Measurements from ENCODE around the gene GABRE. TPM values are rescaled to one million over a fixed set of nuclear protein-coding genes. Genes with fewer than 3 reads are reported as not detected.

The GABRE gene
- total and polyA plus RNA-seq, 2 donors, result 9.1 to 81.1 TPM

Other genes starting within 250 kb of the GABRE start
- not detected for gene CNGA2, start 239.9 kb downstream of the GABRE start, total RNA-seq
- gene CNGA2, start 239.9 kb downstream of the GABRE start, polyA plus RNA-seq, result not detected
- not detected for gene MAGEA4, start 61.8 kb downstream of the GABRE start, total RNA-seq
- not detected for gene MAGEA4, start 61.8 kb downstream of the GABRE start, polyA plus RNA-seq
- gene MAGEA10, start 163.9 kb upstream of the GABRE start, total RNA-seq, result not detected
- not detected for gene MAGEA10, start 163.9 kb upstream of the GABRE start, polyA plus RNA-seq

Measured in urinary bladder (tissue), 2 donors.